SK-N-MC (cell line): ENCODE data around the gene PRMT7.

Experiments used
- EZH2 ChIP-seq: fragments of 200-600 bp; sonication (generic); IDR thresholded peaks from one replicate; pipeline ENCODE4 v1.6.1; 2017; ENCODE audit warnings: antibody characterized with exemption
- POLR2AphosphoS5 ChIP-seq: IDR thresholded peaks from 2 replicates; pipeline ENCODE4 v1.6.1; 2012; ENCODE audit warnings: mild to moderate bottlenecking, low read depth, low read length, borderline replicate concordance

DNA sequence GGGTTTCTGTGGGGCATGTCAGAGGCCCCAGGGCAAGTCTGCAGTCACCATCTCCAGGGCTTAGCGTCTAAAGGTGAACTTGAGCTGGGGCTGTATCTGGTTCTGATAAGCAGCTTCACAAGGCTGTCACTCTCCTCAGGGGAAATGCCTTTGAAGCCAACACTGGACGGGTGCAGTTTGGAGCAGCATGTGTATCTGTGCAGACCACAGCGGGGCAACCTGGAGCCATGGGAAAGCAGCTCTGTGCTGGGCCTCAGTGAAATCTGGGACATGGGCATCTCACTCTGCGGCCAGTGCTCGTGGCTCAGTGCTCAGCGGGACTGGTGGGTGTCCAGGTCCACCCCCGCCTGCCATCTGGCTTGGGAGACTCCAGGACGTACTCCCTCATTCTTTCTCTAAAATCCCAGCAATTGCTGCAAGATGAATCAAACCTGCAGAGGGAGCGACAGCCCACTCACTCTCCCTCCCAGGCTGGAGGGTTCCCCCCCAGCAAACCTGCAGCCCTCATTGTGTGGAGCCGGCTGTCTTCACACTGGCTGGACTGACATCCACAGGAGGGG, 63.5 kb downstream of the PRMT7 start:
- TF ChIP-seq EZH2 (no peak), POLR2AphosphoS5 (no peak)
